ENCODE results near the gene EDIL3.

Gene EDIL3

GRCh38 chr5:83988293-83988685 is 396.4 kb downstream of the EDIL3 start:
- no peak for TF ChIP-seq REST (IDR thresholded peaks at IDR 0.05; ENCODE audit: insufficient read depth in 1 of 2, low read depth in 2 of 2, low read length in 2 of 2)
- no peak for TF ChIP-seq FOXP2 (optimal IDR thresholded peaks at IDR 0.05; ENCODE audit: borderline replicate concordance, extremely low read depth, extremely low read length, insufficient read depth)
- no peak for TF ChIP-seq POLR2AphosphoS5 (IDR thresholded peaks at IDR 0.05; ENCODE audit: low read depth, low read length)
- TF ChIP-seq TAF1 (IDR thresholded peaks at IDR 0.05; ENCODE audit: borderline replicate concordance, insufficient read depth, low read length), result no peak
- no peak for TF ChIP-seq SIN3A (IDR thresholded peaks at IDR 0.05; ENCODE audit: borderline replicate concordance, insufficient read depth, low read length)

- TF ChIP-seq POLR2AphosphoS5 (IDR thresholded peaks at IDR 0.05; ENCODE audit: low read depth, low read length) (no peak), SIN3A (IDR thresholded peaks at IDR 0.05; ENCODE audit: borderline replicate concordance, insufficient read depth, low read length) (no peak), TAF1 (IDR thresholded peaks at IDR 0.05; ENCODE audit: borderline replicate concordance, insufficient read depth, low read length) (no peak), FOXP2 (optimal IDR thresholded peaks at IDR 0.05; ENCODE audit: borderline replicate concordance, extremely low read depth, extremely low read length, insufficient read depth) (no peak), REST (IDR thresholded peaks at IDR 0.05; ENCODE audit: insufficient read depth in 1 of 2, low read depth in 2 of 2, low read length in 2 of 2) (no peak)
Measured at GRCh38 chr5:83987513-83988292, 397.0 kb downstream of the EDIL3 start.

DNA sequence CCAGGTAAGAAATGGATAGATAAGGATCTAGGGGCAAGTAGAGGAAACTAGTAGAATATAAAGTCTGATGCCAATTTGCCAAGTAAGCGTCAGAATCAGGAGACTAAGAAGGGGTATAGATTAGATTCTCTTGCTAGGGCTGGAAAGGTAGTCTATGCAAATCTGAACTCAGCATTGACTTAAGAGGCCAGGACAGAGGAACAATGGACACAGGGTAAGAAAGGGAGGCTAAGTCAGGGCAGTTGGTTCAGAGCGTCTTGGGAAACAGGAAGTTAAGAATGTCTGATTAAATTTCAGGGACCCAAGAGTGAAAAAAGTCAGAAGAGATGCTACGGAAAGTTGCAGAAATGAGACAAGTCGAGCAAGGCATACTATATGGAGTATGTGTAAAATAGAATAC is 400.8 kb downstream of the EDIL3 start:
- TF ChIP-seq SIN3A (IDR thresholded peaks at IDR 0.05; ENCODE audit: borderline replicate concordance, insufficient read depth, low read length), result no peak
- no peak for TF ChIP-seq FOXP2 (optimal IDR thresholded peaks at IDR 0.05; ENCODE audit: borderline replicate concordance, extremely low read depth, extremely low read length, insufficient read depth)

GRCh38 chr5:83973925-83974815 is 410.5 kb downstream of the EDIL3 start:
- TF ChIP-seq REST (IDR thresholded peaks at IDR 0.05; ENCODE audit: insufficient read depth in 1 of 2, low read depth in 2 of 2, low read length in 2 of 2) (no peak), SIN3A (IDR thresholded peaks at IDR 0.05; ENCODE audit: borderline replicate concordance, insufficient read depth, low read length) (no peak), TAF1 (IDR thresholded peaks at IDR 0.05; ENCODE audit: borderline replicate concordance, insufficient read depth, low read length) (no peak)

DNA sequence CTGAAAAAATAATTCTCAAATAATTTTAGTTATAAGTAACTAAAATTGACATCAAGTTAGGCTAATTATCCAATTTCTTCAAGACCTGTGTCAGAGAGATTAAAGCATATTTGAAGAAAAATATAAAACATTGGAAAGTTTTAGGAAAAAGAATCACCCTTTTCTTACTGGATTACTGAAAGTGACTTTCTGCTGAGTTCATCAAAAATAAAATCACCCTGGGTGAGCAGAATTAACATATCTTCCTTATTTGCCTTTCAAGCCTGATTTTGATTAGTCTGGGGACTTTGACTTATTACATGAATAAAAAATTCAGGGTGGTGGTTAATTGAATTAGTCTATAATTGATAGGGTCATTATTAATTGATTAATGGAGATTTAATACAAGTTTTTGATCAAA is 411.8 kb downstream of the EDIL3 start:
- TF ChIP-seq REST (IDR thresholded peaks at IDR 0.05; ENCODE audit: insufficient read depth in 1 of 2, low read depth in 2 of 2, low read length in 2 of 2) (no peak), SIN3A (IDR thresholded peaks at IDR 0.05; ENCODE audit: borderline replicate concordance, insufficient read depth, low read length) (no peak), POLR2AphosphoS5 (IDR thresholded peaks at IDR 0.05; ENCODE audit: low read depth, low read length) (no peak), FOXP2 (optimal IDR thresholded peaks at IDR 0.05; ENCODE audit: borderline replicate concordance, extremely low read depth, extremely low read length, insufficient read depth) (no peak), TAF1 (IDR thresholded peaks at IDR 0.05; ENCODE audit: borderline replicate concordance, insufficient read depth, low read length) (no peak)

All from PFSK-1 (cell line).